Posterior cingulate gyrus (tissue), 11 donors: Measurements from ENCODE around the gene IMMP2L.
"Not testable (repeated sequence)": the region's sequence is repeated elsewhere in the genome, so short reads cannot be mapped to it uniquely, and the experiment has no call there.

Experiments used
- DNase-seq, 10 donors: peaks; one replicate each; pipeline versions ENCODE4 v3.0.0 to v3.0.0-alpha.2; 2020 to 2021; ENCODE audit warnings: mixed read lengths in 3 of 10
- intact Hi-C: fragments of 100-400 bp; cut with DNase I; formaldehyde crosslinking; loops from one replicate; pipeline ENCODE4 v1.15.1; 2023

Gene IMMP2L

GRCh38 chr7:111561904-111562732 is at the start of gene IMMP2L:
TSS of gene IMMP2L (minus strand) at chr7:111562492.
- peak; percentile 76 to 99 (median 84) for DNase-seq
- intact Hi-C loops, result no loop called here

- peak in 1 of 10 donors; percentile 72 for DNase-seq
- intact Hi-C loops, result not testable (repeated sequence)
Observed at GRCh38 chr7:111609483-111610254, 47.4 kb upstream of the IMMP2L start.

- intact Hi-C loops, result no loop called here
- DNase-seq, result no peak
Observed at GRCh38 chr7:111607621-111608020, 45.3 kb upstream of the IMMP2L start.

- DNase-seq, result no peak
- intact Hi-C loops, result no loop called here
Observed at GRCh38 chr7:111605246-111605645, 43.0 kb upstream of the IMMP2L start.

GRCh38 chr7:111600091-111600490 is 37.8 kb upstream of the IMMP2L start:
- no peak for DNase-seq
- intact Hi-C loops, result no loop called here

GRCh38 chr7:111595780-111596179 is 33.5 kb upstream of the IMMP2L start:
- intact Hi-C loops, result no loop called here
- DNase-seq, result no peak

- intact Hi-C loops, result no loop called here
- DNase-seq, result no peak
Observed at GRCh38 chr7:111594602-111595001, 32.3 kb upstream of the IMMP2L start.

GRCh38 chr7:111593343-111593742 is 31.1 kb upstream of the IMMP2L start:
- intact Hi-C loops, result no loop called here
- DNase-seq, result no peak

- intact Hi-C loops, result no loop called here
- DNase-seq, result no peak
Observed at GRCh38 chr7:111588065-111588433, 25.8 kb upstream of the IMMP2L start.

GRCh38 chr7:111587410-111588064 is 25.2 kb upstream of the IMMP2L start:
- DNase-seq, result no peak
- intact Hi-C loops, result no loop called here

GRCh38 chr7:111586711-111587409 is 24.6 kb upstream of the IMMP2L start:
- no peak for DNase-seq
- intact Hi-C loops, result no loop called here

GRCh38 chr7:111581784-111582488 is 19.6 kb upstream of the IMMP2L start:
- intact Hi-C loops, result not testable (repeated sequence)
- peak in 1 of 10 donors; percentile 71 for DNase-seq

GRCh38 chr7:111581207-111581606 is 18.9 kb upstream of the IMMP2L start:
- DNase-seq, intact Hi-C loops: not testable (repeated sequence)

GRCh38 chr7:111578754-111579153 is 16.5 kb upstream of the IMMP2L start:
- DNase-seq, result no peak
- intact Hi-C loops, result no loop called here

- intact Hi-C loops, result no loop called here
- no peak for DNase-seq
Observed at GRCh38 chr7:111571720-111572119, 9.4 kb upstream of the IMMP2L start.

- intact Hi-C loops, result no loop called here
Observed at GRCh38 chr7:111568870-111569462, 6.7 kb upstream of the IMMP2L start.

GRCh38 chr7:111568419-111568818 is 6.1 kb upstream of the IMMP2L start:
- intact Hi-C loops, result no loop called here
- no peak for DNase-seq

More at GRCh38 chr7:111568870-111569462, 6.7 kb upstream of the IMMP2L start:
- DNase-seq, result no peak

GRCh38 chr7:111564078-111564477 is 1.8 kb upstream of the IMMP2L start:
- intact Hi-C loops, result no loop called here
- DNase-seq, result no peak

GRCh38 chr7:111561654-111561903 is 713 bp downstream of the IMMP2L start:
- no peak for DNase-seq
- intact Hi-C loops, result no loop called here
